DOHH2 (cell line): Measurements from ENCODE around the gene HERC2.
"Not testable (repeated sequence)": the region's sequence is repeated elsewhere in the genome, so short reads cannot be mapped to it uniquely, and the experiment has no call there.

ENCODE experiments used
- H3F3A ChIP-seq: fragments of 200-600 bp; sonication (generic), shearing (Covaris generic); 2 replicates; pipeline ENCODE4 v1.6.0; 2016; ENCODE audit warnings: antibody characterized with exemption, mild to moderate bottlenecking; ENCODE audit not compliant: control insufficient read depth, insufficient read depth
- H3K27ac ChIP-seq: fragments of 200-600 bp; sonication (generic); 2 replicates; pipeline ENCODE4 v1.5.1; 2014; ENCODE audit warnings: low read depth, mild to moderate bottlenecking, low read length, moderate library complexity
- H3K27me3 ChIP-seq: fragments of 200-600 bp; sonication (generic); 2 replicates; pipeline ENCODE4 v1.6.1; 2014; ENCODE audit warnings: mild to moderate bottlenecking, low read length, mixed read lengths; ENCODE audit not compliant: control insufficient read depth
- H3K36me3 ChIP-seq: fragments of 200-600 bp; sonication (generic); 2 replicates; pipeline ENCODE4 v1.6.1; 2014; ENCODE audit warnings: mild to moderate bottlenecking, low read length, moderate library complexity, mixed read lengths; ENCODE audit not compliant: control insufficient read depth
- H3K4me1 ChIP-seq: fragments of 200-600 bp; sonication (generic); 2 replicates; pipeline ENCODE4 v1.6.1; 2014; ENCODE audit warnings: mild to moderate bottlenecking, low read length, mixed read lengths; ENCODE audit not compliant: control insufficient read depth
- H3K4me2 ChIP-seq: fragments of 200-600 bp; sonication (generic); 2 replicates; pipeline ENCODE4 v1.6.0; 2014; ENCODE audit warnings: mild to moderate bottlenecking, low read length, moderate library complexity
- H3K4me3 ChIP-seq: fragments of 200-600 bp; sonication (generic); 2 replicates; pipeline ENCODE4 v1.5.1; 2014; ENCODE audit warnings: mild to moderate bottlenecking, low read length, mixed read lengths
- H3K79me2 ChIP-seq: fragments of 200-600 bp; sonication (generic); 2 replicates; pipeline ENCODE4 v1.6.1; 2014; ENCODE audit warnings: mild to moderate bottlenecking, low read length, mixed read lengths; ENCODE audit not compliant: control insufficient read depth
- H3K9me2 ChIP-seq: fragments of 200-600 bp; sonication (generic); replicated peaks from 2 replicates; pipeline ENCODE4 v1.6.1; 2014; ENCODE audit warnings: mild to moderate bottlenecking, low read length, mixed read lengths; ENCODE audit not compliant: control insufficient read depth
- H3K9me3 ChIP-seq: fragments of 200-600 bp; sonication (generic); 2 replicates; pipeline ENCODE4 v1.6.1; 2014; ENCODE audit warnings: antibody characterized with exemption, low read length, mixed read lengths; ENCODE audit not compliant: control insufficient read depth, insufficient read depth
- H4K20me1 ChIP-seq: fragments of 200-600 bp; sonication (generic); 2 replicates; pipeline ENCODE4 v1.6.0; 2014; ENCODE audit warnings: low read depth, mild to moderate bottlenecking, antibody characterized with exemption, low read length, moderate library complexity; ENCODE audit not compliant: control insufficient read depth, insufficient read depth
- EZH2phosphoT487 ChIP-seq: fragments of 200-600 bp; sonication (generic); IDR thresholded peaks from 2 replicates; pipeline ENCODE4 v1.6.1; 2017; ENCODE audit warnings: borderline replicate concordance, mild to moderate bottlenecking, antibody characterized with exemption, low read length, moderate library complexity, mixed read lengths
- TF ChIP-seq, protein P1 (sequence below): fragments of 200-600 bp; sonication (generic); IDR thresholded peaks from one replicate; pipeline ENCODE4 v1.5.1; 2014; ENCODE audit warnings: antibody characterized with exemption, mild to moderate bottlenecking, low read depth, low read length; ENCODE audit not compliant: poor library complexity, severe bottlenecking

The HERC2 gene

DNA sequence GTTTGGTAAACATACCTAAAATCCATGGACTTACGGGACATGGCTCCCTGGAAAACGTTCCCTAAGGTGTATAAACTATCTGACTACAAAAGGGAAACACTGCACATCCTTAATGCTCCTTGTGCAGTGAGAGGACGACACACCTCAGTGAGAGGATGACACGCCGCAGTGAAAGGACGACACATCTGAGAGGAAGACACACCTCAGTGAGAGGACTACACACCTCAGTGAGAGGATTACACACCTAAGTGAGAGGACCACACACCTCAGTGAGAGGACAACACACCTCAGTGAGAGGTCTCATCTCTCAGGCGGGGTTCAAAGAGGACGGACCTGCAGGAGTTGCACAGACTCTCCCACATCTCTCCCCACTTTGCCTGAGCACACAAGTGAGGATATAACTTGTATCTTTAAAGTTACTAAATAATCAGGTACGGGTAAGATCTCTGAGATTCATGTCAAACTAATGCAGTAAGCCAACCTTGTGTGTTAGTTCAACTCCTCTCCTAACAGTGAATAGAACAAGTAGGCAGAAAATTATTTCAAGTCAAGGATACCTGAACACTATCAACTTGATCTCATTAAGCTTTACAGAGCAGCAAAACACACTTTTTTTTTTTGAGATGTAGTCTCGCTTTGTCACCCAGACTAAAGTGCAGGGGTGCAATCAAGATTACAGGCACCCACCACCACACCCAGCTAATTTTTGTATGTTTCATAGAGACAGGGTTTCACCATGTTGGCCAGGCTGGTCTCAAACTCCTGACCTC is 32.1 kb downstream of the HERC2 start:
- TF ChIP-seq, protein P1, sequence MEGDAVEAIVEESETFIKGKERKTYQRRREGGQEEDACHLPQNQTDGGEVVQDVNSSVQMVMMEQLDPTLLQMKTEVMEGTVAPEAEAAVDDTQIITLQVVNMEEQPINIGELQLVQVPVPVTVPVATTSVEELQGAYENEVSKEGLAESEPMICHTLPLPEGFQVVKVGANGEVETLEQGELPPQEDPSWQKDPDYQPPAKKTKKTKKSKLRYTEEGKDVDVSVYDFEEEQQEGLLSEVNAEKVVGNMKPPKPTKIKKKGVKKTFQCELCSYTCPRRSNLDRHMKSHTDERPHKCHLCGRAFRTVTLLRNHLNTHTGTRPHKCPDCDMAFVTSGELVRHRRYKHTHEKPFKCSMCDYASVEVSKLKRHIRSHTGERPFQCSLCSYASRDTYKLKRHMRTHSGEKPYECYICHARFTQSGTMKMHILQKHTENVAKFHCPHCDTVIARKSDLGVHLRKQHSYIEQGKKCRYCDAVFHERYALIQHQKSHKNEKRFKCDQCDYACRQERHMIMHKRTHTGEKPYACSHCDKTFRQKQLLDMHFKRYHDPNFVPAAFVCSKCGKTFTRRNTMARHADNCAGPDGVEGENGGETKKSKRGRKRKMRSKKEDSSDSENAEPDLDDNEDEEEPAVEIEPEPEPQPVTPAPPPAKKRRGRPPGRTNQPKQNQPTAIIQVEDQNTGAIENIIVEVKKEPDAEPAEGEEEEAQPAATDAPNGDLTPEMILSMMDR, result no peak
- TF ChIP-seq EZH2phosphoT487, result no peak
- H3K27ac ChIP-seq, result peak overlapping the region; percentile 65
- H3F3A ChIP-seq, result peaks cover 10% of the 10 kb centered on the region
- H3K27me3 ChIP-seq, result no peaks in the 10 kb centered on the region
- H3K36me3 ChIP-seq, result peaks cover 55% of the 10 kb centered on the region
- H4K20me1 ChIP-seq, result no peaks in the 10 kb centered on the region
- H3K9me2 ChIP-seq, result no peaks in the 10 kb centered on the region
- H3K4me2 ChIP-seq, result peak overlapping the region; percentile 82
- H3K79me2 ChIP-seq, result peaks cover 38% of the 10 kb centered on the region
- H3K4me3 ChIP-seq, result peak overlapping the region; percentile 64
- H3K4me1 ChIP-seq, result peaks cover 20% of the 10 kb centered on the region
- peaks cover 8% of the 10 kb centered on the region; the same call in 1 of the 2 replicates for H3K9me3 ChIP-seq

DNA sequence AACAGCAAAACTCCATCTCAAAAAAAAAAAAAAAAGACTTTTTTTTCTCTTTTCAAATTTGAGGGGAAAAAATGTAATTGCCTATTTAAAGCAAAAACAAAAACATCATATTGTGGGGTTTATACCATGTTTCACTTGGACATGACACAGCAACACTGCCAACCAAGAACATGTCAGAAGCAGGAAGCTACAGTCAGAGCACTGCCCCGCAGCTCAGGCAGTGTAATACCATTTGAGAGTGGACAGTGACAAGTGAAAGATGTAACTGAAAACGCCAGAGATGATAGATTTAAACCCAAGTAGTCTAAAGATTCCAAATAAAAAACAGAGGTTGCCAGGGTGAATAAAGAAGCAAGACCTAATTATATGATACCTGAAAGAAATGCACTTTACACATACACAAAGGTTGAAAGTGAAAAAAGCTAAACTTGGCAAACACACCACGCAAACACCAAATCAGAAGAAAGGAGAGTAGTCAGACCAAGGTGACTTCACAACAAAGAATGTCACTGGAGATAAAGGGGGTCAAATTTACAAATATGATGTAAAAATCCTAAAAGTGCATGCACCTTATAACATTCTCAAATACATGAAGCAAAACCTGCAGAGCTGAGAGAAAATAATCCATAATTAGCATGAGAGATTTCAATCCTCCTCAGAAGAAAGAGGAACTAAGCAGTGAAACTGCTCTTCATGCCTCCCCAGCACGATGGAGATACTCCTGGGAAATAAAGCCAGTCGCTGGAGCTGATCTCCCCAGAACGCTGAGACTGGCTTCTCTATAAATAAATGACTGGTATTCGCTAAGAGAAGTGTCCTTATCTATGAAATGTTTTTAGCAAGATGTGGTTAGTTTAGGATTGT is 32.9 kb downstream of the HERC2 start:
- Histone ChIP-seq H3K4me2 (peak overlapping the region; percentile 82), H3K79me2 (peaks cover 46% of the 10 kb centered on the region)

DNA sequence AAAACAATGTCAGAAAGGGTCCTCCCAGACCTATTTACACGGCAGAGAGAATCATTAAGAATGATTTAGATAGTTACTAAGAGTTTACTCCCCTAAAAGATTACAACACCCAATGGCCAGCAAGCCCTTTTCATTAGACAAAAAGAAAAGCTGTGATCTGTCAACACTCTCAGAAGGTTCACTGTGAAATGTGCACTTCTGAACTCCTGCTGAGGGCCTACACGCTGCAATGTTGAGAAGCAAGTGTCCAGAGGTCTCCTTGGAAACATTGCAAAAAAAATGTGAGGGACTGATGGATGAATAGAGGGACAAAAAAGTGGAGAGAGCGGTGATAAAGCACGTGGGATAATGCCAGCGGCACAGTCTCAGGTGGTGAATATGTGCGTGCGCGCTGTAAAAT is 35.3 kb downstream of the HERC2 start:
- not testable (repeated sequence) for H3K9me2 ChIP-seq, H3F3A ChIP-seq, H3K9me3 ChIP-seq, H3K4me3 ChIP-seq, H3K4me2 ChIP-seq, H3K27ac ChIP-seq, H4K20me1 ChIP-seq, H3K27me3 ChIP-seq
- Histone ChIP-seq H3K36me3 (peaks cover 61% of the 10 kb centered on the region), H3K79me2 (peaks cover 66% of the 10 kb centered on the region), H3K4me1 (peaks cover 24% of the 10 kb centered on the region)

More for the DNA sequence above, 32.9 kb downstream of the HERC2 start:
- peak overlapping the region; percentile 64 for H3K4me3 ChIP-seq
- peaks cover 24% of the 10 kb centered on the region for H3K4me1 ChIP-seq
- H3K27me3 ChIP-seq, H3K9me3 ChIP-seq, H3K9me2 ChIP-seq, H3F3A ChIP-seq, H4K20me1 ChIP-seq: not testable (repeated sequence)
- H3K36me3 ChIP-seq, result peaks cover 55% of the 10 kb centered on the region
- peak overlapping the region; percentile 65 for H3K27ac ChIP-seq

DNA sequence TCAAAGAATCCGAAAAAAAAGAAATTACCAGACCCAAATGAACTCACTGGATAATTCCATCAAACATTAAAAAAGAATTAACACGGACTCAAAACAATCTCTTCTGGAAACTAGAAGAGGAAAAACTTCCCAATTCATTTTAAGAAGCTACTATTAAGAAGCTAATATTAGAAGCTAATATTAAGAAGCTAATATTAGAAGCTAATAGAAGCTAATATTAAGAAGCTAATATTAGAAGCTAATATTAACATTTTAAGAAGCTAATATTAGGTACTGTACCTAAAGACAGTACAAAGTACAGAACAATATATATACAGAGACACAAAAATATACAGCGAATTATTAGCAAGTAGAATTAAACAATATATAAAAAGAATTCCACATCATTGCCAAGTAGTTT is 35.9 kb downstream of the HERC2 start:
- no peak overlapping the region for H3K4me2 ChIP-seq
- H4K20me1 ChIP-seq, result no peaks in the 10 kb centered on the region
- peaks cover 63% of the 10 kb centered on the region for H3K36me3 ChIP-seq
- H3K4me3 ChIP-seq, result no peak overlapping the region
- no peaks in the 10 kb centered on the region for H3K9me2 ChIP-seq
- H3K79me2 ChIP-seq, result peaks cover 72% of the 10 kb centered on the region
- no peak overlapping the region for H3K27ac ChIP-seq
- H3K9me3 ChIP-seq, result peaks cover 8% of the 10 kb centered on the region; the same call in 1 of the 2 replicates
- no peaks in the 10 kb centered on the region for H3K27me3 ChIP-seq
- H3K4me1 ChIP-seq, result peaks cover 24% of the 10 kb centered on the region
- TF ChIP-seq, protein P1, result no peak
- no peak for TF ChIP-seq EZH2phosphoT487
- H3F3A ChIP-seq, result peaks cover 10% of the 10 kb centered on the region
